CD4-positive, alpha-beta memory T cell (primary cell): ENCODE results near the gene KRT23. TPM values are rescaled to one million over a fixed set of nuclear protein-coding genes. Genes with fewer than 3 reads are reported as not detected.

ENCODE experiments used
- CTCF ChIA-PET: fragments of 350-600 bp; sonication (Branson Sonifier 250); formaldehyde crosslinking; loops from one replicate; lab custom pipeline; 2021; ENCODE audit warnings: inconsistent platforms; ENCODE audit not compliant: partially characterized antibody; lab: Charles Lee
- POLR2A ChIA-PET: fragments of 350-600 bp; sonication (Branson Sonifier 250); formaldehyde crosslinking; loops from one replicate; lab custom pipeline; 2021; ENCODE audit not compliant: partially characterized antibody; lab: Charles Lee
- DNase-seq, 5 donors: peaks; one replicate each; pipeline versions ENCODE4 v3.0.0 to v3.0.0-alpha.2; 2020 to 2022; ENCODE audit warnings: mixed read lengths in 1 of 5
- H3K27ac ChIP-seq: one replicate; pipeline ENCODE4 v1.7.0; 2013; ENCODE audit warnings: low read depth, low read length
- H3K27me3 ChIP-seq: 2 replicates; pipeline ENCODE4 v1.7.0; 2013; ENCODE audit warnings: mild to moderate bottlenecking, low read length, moderate library complexity; ENCODE audit not compliant: insufficient read depth
- H3K36me3 ChIP-seq: 2 replicates; pipeline ENCODE4 v1.7.0; 2013; ENCODE audit warnings: mild to moderate bottlenecking, low read length, moderate library complexity; ENCODE audit not compliant: insufficient read depth
- H3K4me1 ChIP-seq: 2 replicates; pipeline ENCODE4 v1.7.0; 2013; ENCODE audit warnings: mild to moderate bottlenecking, low read length, moderate library complexity; ENCODE audit not compliant: insufficient read depth
- H3K4me3 ChIP-seq, 2 donors: one replicate each; pipeline ENCODE4 v1.7.0; 2013; ENCODE audit warnings: low read length in 2 of 2, mild to moderate bottlenecking in 1 of 2
- H3K9me3 ChIP-seq, 2 donors: one replicate each; pipeline ENCODE4 v1.7.0; 2013; ENCODE audit warnings: low read length in 2 of 2, control low read depth in 1 of 2; ENCODE audit not compliant: control insufficient read depth in 1 of 2
- H3K27ac Mint-ChIP-seq, 7 donors: one replicate each; pipeline ENCODE4 v1.8.0; 2020 to 2021; ENCODE audit warnings: mixed read lengths in 7 of 7, mild to moderate bottlenecking in 6 of 7, inconsistent platforms in 3 of 7, moderate library complexity in 3 of 7
- H3K27me3 Mint-ChIP-seq, 2 donors: one replicate each; pipeline ENCODE4 v1.8.0; 2020 to 2021; ENCODE audit warnings: mixed read lengths in 2 of 2
- H3K36me3 Mint-ChIP-seq, 2 donors: one replicate each; pipeline ENCODE4 v1.8.0; 2020 to 2021; ENCODE audit warnings: mixed read lengths in 2 of 2, inconsistent platforms in 1 of 2, mild to moderate bottlenecking in 1 of 2
- H3K4me1 Mint-ChIP-seq, 4 donors: one replicate each; pipeline ENCODE4 v1.8.0; 2020 to 2021; ENCODE audit warnings: mixed read lengths in 4 of 4, mild to moderate bottlenecking in 1 of 4
- H3K4me3 Mint-ChIP-seq, 8 donors: one replicate each; pipeline ENCODE4 v1.8.0; 2020 to 2021; ENCODE audit warnings: mixed read lengths in 8 of 8, mild to moderate bottlenecking in 7 of 8, moderate library complexity in 6 of 8, inconsistent platforms in 3 of 8
- H3K9me3 Mint-ChIP-seq, 8 donors: one replicate each; pipeline ENCODE4 v1.8.0; 2020 to 2021; ENCODE audit warnings: mixed read lengths in 8 of 8, mild to moderate bottlenecking in 5 of 8, inconsistent platforms in 3 of 8, moderate library complexity in 1 of 8
- intact Hi-C: fragments of 100-400 bp; cut with micrococcal nuclease; formaldehyde crosslinking; loops from one replicate; pipeline ENCODE4 v1.15.1; 2023
- polyA plus RNA-seq, 2 donors: library from polyadenylated mRNA; unstranded; fragments of 300-500 nt; fragmentation: Illumina TruSeq; gene quantifications; one replicate each; pipeline ENCODE4 v1.2.3, GENCODE V29; 2021
- total RNA-seq, 2 experiments: library from RNA; stranded (reverse); gene quantifications; one replicate each; pipeline ENCODE4 v1.2.3, GENCODE V29; 2021

The KRT23 gene
- total and polyA plus RNA-seq, 4 experiments from 2014 or later: 0.15 TPM; not detected in 3

DNA sequence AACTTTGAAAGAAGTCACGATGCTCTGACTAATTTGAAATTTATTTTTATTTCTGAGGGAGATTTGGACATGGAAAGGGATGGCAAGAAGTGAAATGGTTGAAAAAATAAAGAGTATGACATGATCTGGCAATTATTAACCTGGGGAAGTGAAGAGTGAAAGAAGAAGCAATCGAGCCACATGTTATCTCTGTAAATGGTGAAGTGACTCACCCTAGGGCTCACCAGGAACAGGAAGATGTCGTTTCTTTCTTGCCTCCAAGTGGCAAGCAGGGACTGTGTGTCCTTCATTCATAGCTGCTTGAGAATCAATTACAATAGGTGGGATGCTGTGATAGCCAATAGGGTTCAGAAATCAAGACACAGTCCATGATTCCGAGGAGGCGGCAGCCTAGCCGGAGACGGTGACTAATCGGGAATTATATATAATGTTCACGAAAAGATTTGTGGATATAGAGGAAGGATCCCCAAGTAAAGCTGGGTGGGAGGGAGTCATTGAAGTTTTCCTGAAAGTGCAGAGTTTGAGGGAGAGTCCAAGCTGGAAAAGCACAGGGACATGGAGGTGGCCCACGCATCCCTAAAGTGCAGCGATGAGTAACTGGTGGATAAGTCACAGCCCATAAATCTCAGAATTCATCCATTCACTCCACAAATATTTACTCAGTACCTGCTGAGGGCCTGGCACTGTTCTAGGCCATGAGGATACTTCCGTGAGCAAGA is 34.2 kb downstream of the KRT23 start:
- Mint-ChIP-seq H3K36me3 (no peaks in the 10 kb centered on the region), H3K4me3 (no peak overlapping the region), H3K27ac (no peak overlapping the region), H3K9me3 (no peaks in the 10 kb centered on the region), H3K27me3 (peaks cover 28 to 44% of the 10 kb centered on the region in 2 donors), H3K4me1 (peaks cover 0 to 1% (median 0%) of the 10 kb centered on the region in 4 donors)
- H3K27ac ChIP-seq: no peak overlapping the region
- H3K4me3 ChIP-seq: no peak overlapping the region
- CTCF ChIA-PET: interaction anchor here (1.4 kb wide), 1 partner anchor 646 kb away, joined by 4 read pairs; no protein-coding TSS in a partner anchor
- H3K4me1 ChIP-seq: no peaks in the 10 kb centered on the region
- no peak for DNase-seq
- no peaks in the 10 kb centered on the region for H3K36me3 ChIP-seq
- no peaks in the 10 kb centered on the region for H3K9me3 ChIP-seq
- intact Hi-C loops: no loop called here
- no peaks in the 10 kb centered on the region for H3K27me3 ChIP-seq
- POLR2A ChIA-PET: no interaction called here

DNA sequence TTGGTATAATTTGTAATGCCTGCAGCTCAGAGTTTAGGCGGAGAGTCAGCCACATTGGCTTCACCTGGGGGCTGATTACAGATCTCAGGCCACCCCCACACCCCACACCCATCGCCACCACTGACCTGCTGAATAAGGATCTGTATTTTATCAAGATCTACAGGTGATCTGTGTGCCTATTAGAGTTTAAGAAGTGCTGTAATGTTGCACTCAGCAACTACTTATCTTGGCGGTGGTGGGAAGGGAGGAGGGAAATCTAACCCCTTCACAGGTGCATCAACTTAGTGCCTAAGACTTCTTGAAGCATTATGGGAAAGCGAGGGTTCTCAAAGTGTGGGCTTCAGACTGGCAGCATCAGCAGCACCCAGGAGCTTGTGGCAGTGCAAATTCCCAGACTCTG is 34.9 kb downstream of the KRT23 start:
- Histone ChIP-seq H3K4me3 (no peak overlapping the region), H3K27ac (no peak overlapping the region), H3K27me3 (no peaks in the 10 kb centered on the region), H3K9me3 (no peaks in the 10 kb centered on the region), H3K4me1 (no peaks in the 10 kb centered on the region), H3K36me3 (no peaks in the 10 kb centered on the region)
- ChIA-PET POLR2A (no interaction called here), CTCF (interaction anchor here (0.8 to 2.6 kb wide), 4 partner anchors 15 to 760 kb away, joined by 3 to 9 read pairs (median 6); no protein-coding TSS in a partner anchor)
- H3K27ac Mint-ChIP-seq: no peak overlapping the region
- no peaks in the 10 kb centered on the region for H3K9me3 Mint-ChIP-seq
- peaks cover 28 to 42% of the 10 kb centered on the region in 2 donors for H3K27me3 Mint-ChIP-seq
- DNase-seq: no peak
- intact Hi-C loops: no loop called here
- no peaks in the 10 kb centered on the region for H3K36me3 Mint-ChIP-seq
- peaks cover 0 to 1% (median 0%) of the 10 kb centered on the region in 4 donors for H3K4me1 Mint-ChIP-seq
- no peak overlapping the region for H3K4me3 Mint-ChIP-seq

DNA sequence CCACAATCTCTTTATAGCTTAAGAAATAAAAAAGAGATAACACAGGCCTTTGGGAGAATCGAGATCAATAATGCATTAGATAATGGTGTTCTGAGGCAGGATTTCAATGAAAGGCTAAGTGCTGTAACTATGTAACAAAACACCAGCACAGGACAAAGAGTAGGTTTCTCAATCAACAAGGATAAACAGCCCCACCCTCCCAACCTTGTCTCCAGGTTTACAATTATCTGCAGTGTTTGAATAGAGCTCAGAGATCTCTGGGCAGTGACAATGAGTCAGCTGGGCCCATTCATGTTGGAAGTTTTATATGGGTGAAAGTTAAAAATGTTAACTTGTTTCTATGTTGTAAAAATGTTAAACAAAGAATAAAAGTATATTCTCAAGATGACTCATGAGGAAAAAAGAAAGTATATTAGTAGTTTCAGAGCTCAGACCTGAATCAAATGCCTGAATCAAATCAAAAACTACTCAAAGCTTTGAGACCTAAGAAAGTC is 35.4 kb downstream of the KRT23 start:
- no peak for DNase-seq
- Histone ChIP-seq H3K9me3 (no peaks in the 10 kb centered on the region), H3K4me1 (no peaks in the 10 kb centered on the region), H3K27ac (no peak overlapping the region), H3K36me3 (no peaks in the 10 kb centered on the region), H3K27me3 (no peaks in the 10 kb centered on the region), H3K4me3 (no peak overlapping the region)
- H3K27me3 Mint-ChIP-seq: peaks cover 28 to 40% of the 10 kb centered on the region in 2 donors
- no peak overlapping the region for H3K27ac Mint-ChIP-seq
- CTCF ChIA-PET: interaction anchor here (0.8 to 2.6 kb wide), 4 partner anchors 15 to 761 kb away, joined by 3 to 9 read pairs (median 6); no protein-coding TSS in a partner anchor
- intact Hi-C loops: no loop called here
- POLR2A ChIA-PET: no interaction called here
- peaks cover 0 to 1% (median 0%) of the 10 kb centered on the region in 4 donors for H3K4me1 Mint-ChIP-seq
- no peaks in the 10 kb centered on the region for H3K9me3 Mint-ChIP-seq
- H3K4me3 Mint-ChIP-seq: no peak overlapping the region
- no peaks in the 10 kb centered on the region for H3K36me3 Mint-ChIP-seq

DNA sequence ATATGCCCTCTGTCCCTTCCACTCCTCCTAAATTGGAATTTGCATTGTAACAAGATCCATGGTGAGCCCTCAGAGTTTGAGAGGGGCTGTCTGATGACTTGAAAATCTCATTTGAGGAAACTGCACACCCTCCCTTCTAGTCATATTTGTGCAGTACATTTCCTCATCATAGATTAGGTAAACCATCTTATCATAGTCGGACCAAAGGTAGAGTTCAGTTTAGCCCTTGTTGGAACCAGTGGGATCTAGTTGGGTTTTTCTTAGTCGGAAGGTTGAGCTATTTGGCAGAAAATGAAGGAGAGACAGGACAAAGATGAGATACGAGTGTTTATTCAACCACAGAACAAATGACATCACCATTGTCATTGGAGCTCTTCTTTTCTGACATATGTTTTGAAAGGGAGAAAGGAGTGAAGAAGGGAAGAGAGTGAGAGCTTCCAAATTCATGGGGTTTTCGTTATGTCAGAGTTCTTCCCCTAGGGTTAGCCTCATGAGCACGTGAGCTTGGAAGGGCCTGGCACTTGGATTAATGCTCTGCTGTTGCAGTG is 36.6 kb downstream of the KRT23 start:
- H3K27me3 ChIP-seq: no peaks in the 10 kb centered on the region
- H3K4me3 Mint-ChIP-seq: no peak overlapping the region
- H3K27ac ChIP-seq: no peak overlapping the region
- ChIA-PET CTCF (interaction anchor here (2.1 to 2.6 kb wide), 2 partner anchors 748 to 762 kb away, joined by 8 to 9 read pairs; no protein-coding TSS in a partner anchor), POLR2A (no interaction called here)
- H3K27me3 Mint-ChIP-seq: peaks cover 24 to 31% of the 10 kb centered on the region in 2 donors
- no peak overlapping the region for H3K27ac Mint-ChIP-seq
- intact Hi-C loops: no loop called here
- H3K4me3 ChIP-seq: no peak overlapping the region
- DNase-seq: no peak
- H3K9me3 Mint-ChIP-seq: no peaks in the 10 kb centered on the region
- no peaks in the 10 kb centered on the region for H3K9me3 ChIP-seq
- H3K4me1 ChIP-seq: no peaks in the 10 kb centered on the region
- peaks cover 0 to 1% (median 0%) of the 10 kb centered on the region in 4 donors for H3K4me1 Mint-ChIP-seq
- H3K36me3 ChIP-seq: no peaks in the 10 kb centered on the region
- no peaks in the 10 kb centered on the region for H3K36me3 Mint-ChIP-seq

DNA sequence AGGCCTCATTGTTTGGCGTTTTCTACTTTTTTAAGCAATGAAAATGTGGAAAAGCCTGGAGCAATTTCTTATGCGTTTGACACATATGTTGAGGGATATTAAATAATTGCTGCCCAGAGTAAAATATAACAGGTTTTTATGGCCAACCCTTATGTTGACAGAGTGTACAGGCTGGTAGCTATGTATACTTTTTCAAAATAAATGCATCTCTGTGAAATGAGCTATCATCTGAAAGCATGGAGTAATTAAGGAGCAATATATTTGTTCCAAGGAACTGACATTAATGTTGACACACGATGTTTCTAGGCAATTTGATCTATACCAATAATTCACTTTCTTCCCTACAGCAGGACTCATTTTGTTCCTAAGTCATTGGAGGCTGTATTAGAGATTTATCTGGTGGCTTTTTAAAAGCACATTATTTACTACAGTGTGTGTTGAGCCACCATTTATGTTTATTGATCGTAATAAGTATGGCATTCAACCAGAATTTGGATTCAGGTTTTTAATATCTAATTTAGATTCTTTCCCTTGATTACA is 40.5 kb downstream of the KRT23 start:
- Histone ChIP-seq H3K27ac (no peak overlapping the region), H3K36me3 (no peaks in the 10 kb centered on the region), H3K4me1 (no peaks in the 10 kb centered on the region), H3K27me3 (no peaks in the 10 kb centered on the region), H3K4me3 (no peak overlapping the region), H3K9me3 (no peaks in the 10 kb centered on the region)
- Mint-ChIP-seq H3K4me3 (no peak overlapping the region), H3K27me3 (peaks cover 20 to 36% of the 10 kb centered on the region in 2 donors), H3K36me3 (no peaks in the 10 kb centered on the region), H3K27ac (no peak overlapping the region), H3K9me3 (no peaks in the 10 kb centered on the region), H3K4me1 (no peaks in the 10 kb centered on the region)
- DNase-seq: no peak
- CTCF ChIA-PET: interaction anchor here (1.1 kb wide), 1 partner anchor 12 kb away, joined by 3 read pairs; the partner anchor contains the start of gene KRT20
- intact Hi-C loops: no loop called here
- POLR2A ChIA-PET: no interaction called here

DNA sequence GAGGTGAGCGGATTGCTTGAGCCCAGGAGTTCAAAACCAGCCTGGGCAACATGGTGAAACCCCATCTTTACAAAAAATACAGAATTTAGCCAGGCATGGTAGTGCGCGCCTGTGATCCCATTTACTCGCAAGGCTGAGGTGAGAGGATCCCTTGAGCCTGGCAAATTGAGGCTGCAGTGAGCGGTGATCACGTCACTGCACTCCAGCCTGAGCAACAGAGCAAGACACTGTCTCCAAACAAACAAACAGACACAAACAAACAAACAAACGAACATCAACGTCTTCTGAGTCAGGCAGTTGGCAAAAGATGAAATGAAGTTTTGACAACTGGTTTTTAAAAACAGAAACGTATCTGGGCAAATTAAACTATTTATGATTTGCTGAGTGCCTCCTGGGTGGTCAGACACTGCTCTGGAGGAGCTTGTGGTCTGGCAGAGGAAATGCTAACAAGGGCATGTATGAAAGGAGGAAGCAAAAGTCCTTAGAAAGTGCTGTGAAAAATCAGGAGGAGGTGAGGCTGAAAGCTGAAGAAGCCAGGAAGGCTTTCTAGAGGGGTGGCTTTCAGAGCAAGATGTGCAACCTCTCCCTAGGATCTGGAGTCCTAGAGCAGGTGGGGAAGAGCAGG is 42.2 kb downstream of the KRT23 start:
- H3K27ac Mint-ChIP-seq: no peak overlapping the region
- no peak for DNase-seq
- intact Hi-C loops: no loop called here
- H3K27me3 ChIP-seq: no peaks in the 10 kb centered on the region
- H3K36me3 Mint-ChIP-seq: no peaks in the 10 kb centered on the region
- POLR2A ChIA-PET: no interaction called here
- no peak overlapping the region for H3K27ac ChIP-seq
- H3K4me3 Mint-ChIP-seq: no peak overlapping the region
- H3K36me3 ChIP-seq: no peaks in the 10 kb centered on the region
- H3K4me1 Mint-ChIP-seq: no peaks in the 10 kb centered on the region
- CTCF ChIA-PET: no interaction called here
- H3K4me3 ChIP-seq: no peak overlapping the region
- H3K4me1 ChIP-seq: no peaks in the 10 kb centered on the region
- no peaks in the 10 kb centered on the region for H3K9me3 Mint-ChIP-seq
- peaks cover 17 to 35% of the 10 kb centered on the region in 2 donors for H3K27me3 Mint-ChIP-seq
- H3K9me3 ChIP-seq: no peaks in the 10 kb centered on the region
